Brain microvascular endothelial cell (primary cell): ENCODE measurements around the gene BORCS5.

Experiments used
- DNase-seq: peaks from one replicate; pipeline ENCODE4 v3.0.0-alpha.2; 2020
- H3K27ac ChIP-seq: fragments of 250-450 bp; sonication (Bioruptor Pico); 2 replicates; pipeline ENCODE4 v1.5.1; 2020; ENCODE audit warnings: mild to moderate bottlenecking, moderate library complexity
- H3K27me3 ChIP-seq: fragments of 250-450 bp; sonication (Bioruptor Pico); replicated peaks from 2 replicates; pipeline ENCODE4 v1.5.1; 2020; ENCODE audit warnings: mild to moderate bottlenecking
- H3K36me3 ChIP-seq: fragments of 250-450 bp; sonication (Bioruptor Pico); replicated peaks from 2 replicates; pipeline ENCODE4 v1.5.1; 2020; ENCODE audit warnings: mild to moderate bottlenecking
- H3K4me3 ChIP-seq: 2 replicates; pipeline ENCODE4 v1.5.1; 2011; ENCODE audit warnings: low read depth, mild to moderate bottlenecking, control low read depth, low read length, moderate library complexity
- CTCF ChIP-seq: IDR thresholded peaks from 2 replicates; pipeline ENCODE4 v1.5.1; 2011; ENCODE audit warnings: low read depth, mild to moderate bottlenecking, moderate library complexity, low read length, control low read depth, inconsistent platforms; ENCODE audit errors: missing control alignments
- in situ Hi-C: cut with HindIII; loops from 2 replicates; pipeline ENCODE4 v1.10.0; 2017; ENCODE audit warnings: low sequenced_read_pairs, low pct_ligation_motif_present

Gene BORCS5

GRCh38 chr12:12380949-12381593 is 24.2 kb downstream of the BORCS5 start:
- TF ChIP-seq CTCF = no peak
- H3K4me3 ChIP-seq = no peak overlapping the region
- H3K27me3 ChIP-seq = no peaks in the 10 kb centered on the region
- H3K27ac ChIP-seq = no peak overlapping the region
- no peaks in the 10 kb centered on the region for H3K36me3 ChIP-seq
- in situ Hi-C loops = no loop called here
- DNase-seq = no peak

- H3K27me3 ChIP-seq = no peaks in the 10 kb centered on the region
- in situ Hi-C loops = no loop called here
- H3K27ac ChIP-seq = no peak overlapping the region
- DNase-seq = no peak
- no peak for TF ChIP-seq CTCF
- no peaks in the 10 kb centered on the region for H3K36me3 ChIP-seq
- H3K4me3 ChIP-seq = no peak overlapping the region
Measured at GRCh38 chr12:12381982-12382381, 25.1 kb downstream of the BORCS5 start.

- H3K36me3 ChIP-seq = no peaks in the 10 kb centered on the region
- no peak for TF ChIP-seq CTCF
- in situ Hi-C loops = no loop called here
- H3K27ac ChIP-seq = no peak overlapping the region
- no peak overlapping the region for H3K4me3 ChIP-seq
- no peaks in the 10 kb centered on the region for H3K27me3 ChIP-seq
- DNase-seq = no peak
Measured at GRCh38 chr12:12384571-12385340, 27.9 kb downstream of the BORCS5 start.

GRCh38 chr12:12387501-12387900 is 30.6 kb downstream of the BORCS5 start:
- DNase-seq = peak; percentile 42
- H3K36me3 ChIP-seq = no peaks in the 10 kb centered on the region
- no peaks in the 10 kb centered on the region for H3K27me3 ChIP-seq
- TF ChIP-seq CTCF = no peak
- no peak overlapping the region for H3K27ac ChIP-seq
- no peak overlapping the region for H3K4me3 ChIP-seq
- in situ Hi-C loops = no loop called here

- H3K4me3 ChIP-seq = no peak overlapping the region
- no peak overlapping the region for H3K27ac ChIP-seq
- H3K27me3 ChIP-seq = no peaks in the 10 kb centered on the region
- no peaks in the 10 kb centered on the region for H3K36me3 ChIP-seq
- no peak for DNase-seq
- TF ChIP-seq CTCF = no peak
- in situ Hi-C loops = no loop called here
Measured at GRCh38 chr12:12392413-12392812, 35.5 kb downstream of the BORCS5 start.
